Measurements from ENCODE around the gene FANCC.
A peak's percentile ranks its signal among the peaks of the same experiment; 100 is the strongest.

Gene FANCC

DNA sequence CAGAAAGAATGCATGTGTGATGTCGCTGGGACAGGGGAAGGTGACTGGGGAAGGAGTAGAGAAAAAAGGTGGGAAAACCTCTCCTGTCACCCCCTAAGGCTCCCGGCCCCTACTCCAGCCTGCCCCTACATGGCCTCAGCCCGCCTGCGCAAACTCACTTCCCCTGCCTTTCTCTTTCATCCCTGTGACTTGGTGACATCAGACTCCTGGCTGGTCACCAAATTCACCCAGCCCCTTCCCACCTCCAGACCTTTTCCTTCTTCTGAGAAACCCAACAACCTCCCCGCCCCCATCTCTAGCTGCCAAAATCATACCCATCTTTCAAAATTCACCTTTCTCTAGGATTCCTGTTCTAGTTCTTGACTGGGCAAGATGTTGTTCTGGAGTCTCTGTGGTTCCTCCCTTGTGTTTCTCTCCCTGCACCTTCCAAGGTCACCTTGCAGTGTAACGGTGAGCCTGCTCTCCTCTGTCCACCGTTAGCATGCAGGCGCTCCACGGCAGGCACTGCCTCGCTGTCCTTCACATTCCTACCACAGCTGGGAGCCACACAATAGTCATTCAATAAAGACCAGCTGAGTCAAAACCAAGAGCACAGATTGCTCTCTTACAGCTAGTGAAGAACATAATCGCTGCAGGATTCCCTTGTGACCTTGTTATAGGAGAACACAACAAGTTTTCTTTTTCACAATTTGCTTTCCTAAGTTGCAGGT lies 134.5 kb downstream of the FANCC start:
- peak; percentile 20 for DNase-seq

DNA sequence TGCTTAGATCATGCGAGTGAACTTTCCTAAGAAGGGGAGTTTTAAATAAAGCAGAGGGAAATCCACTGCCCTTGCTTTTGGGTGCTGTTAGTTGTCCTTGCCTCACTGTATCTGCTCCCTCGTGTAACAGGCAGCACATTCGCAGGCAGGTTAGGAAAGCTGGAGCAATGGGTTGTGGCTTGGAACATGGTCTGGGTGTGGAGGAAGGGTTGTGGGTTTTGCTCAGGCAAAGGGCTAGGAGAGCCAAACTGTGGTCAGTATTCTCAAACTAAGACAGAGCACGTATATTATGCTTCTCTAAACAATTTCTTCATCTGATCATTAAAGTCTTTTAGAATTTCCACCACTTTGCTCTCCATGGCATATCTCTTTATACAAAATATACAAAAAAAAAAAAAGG lies 135.7 kb downstream of the FANCC start:
- DNase-seq: no peak

DNA sequence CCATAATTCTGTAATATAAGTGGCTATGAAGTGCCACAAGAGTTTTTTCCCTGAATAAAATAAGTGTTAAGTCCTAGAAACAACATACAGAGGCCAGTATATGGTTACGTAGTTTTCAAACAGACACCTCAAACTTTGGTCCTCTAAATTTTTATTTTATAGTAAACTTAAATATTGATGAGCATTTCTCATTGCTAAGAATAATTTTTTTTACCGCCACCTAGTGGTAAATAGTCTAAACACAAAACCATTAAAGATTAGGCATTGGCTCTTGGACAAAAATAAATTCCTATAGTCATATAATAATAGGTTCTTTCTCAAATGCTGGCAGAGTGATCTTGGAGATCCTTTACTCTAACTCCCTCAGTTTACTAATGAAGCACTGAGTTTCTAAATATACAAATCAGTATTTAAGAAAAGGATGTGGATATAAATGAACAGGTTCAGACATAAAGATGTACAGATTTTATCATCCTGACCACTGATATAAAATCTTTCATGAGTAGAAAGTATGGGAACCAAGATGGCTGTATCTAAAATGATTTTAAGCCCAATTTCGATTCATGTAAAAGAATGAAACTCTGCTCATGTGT lies 136.2 kb downstream of the FANCC start:
- DNase-seq: peak; percentile 15

DNA sequence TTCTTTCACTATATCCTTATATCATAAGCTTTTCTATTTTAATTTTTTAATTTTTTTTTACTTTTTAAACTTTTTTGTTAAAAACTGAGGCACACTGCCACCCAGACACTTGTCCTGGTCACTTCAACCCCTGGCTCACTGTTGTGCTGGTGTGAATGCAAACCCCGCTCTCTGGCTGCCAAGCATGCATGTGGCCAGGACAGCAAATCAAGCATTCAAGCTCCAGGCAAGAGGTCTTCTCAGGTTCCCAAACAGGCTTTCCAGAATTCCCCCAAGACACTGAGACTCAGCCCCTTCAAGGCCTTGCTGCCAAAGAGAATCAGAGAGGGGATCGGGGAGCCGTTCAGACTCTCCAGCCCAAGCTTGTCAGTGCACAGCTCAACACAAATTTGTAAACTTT lies 139.9 kb downstream of the FANCC start:
- no peak for DNase-seq

DNA sequence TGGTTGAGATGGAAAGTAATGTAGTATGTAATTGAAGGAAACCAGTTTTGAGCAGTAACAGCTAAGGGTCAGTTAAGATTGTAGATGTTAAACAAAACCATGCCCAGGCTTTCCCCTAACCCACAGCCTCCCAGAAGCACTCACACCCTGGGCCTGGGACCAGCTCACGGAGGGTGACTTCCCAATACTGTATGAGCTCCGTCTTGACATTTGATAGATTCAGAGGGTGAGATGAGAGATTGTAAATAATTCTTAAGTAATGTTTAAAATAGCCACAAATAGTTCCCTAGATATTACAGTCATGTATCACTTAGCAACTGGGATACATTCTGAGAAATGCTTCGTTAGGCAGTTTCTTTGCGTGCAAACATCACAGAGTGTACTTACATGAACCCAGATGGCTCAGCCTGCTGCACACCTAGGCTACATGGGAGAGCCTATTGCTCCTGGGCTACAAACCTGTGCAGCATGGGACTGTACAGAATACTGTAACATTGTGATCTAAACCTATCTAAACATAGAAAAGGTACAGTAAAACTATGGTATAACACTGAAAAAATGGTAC lies 140.7 kb downstream of the FANCC start:
- DNase-seq: no peak

DNA sequence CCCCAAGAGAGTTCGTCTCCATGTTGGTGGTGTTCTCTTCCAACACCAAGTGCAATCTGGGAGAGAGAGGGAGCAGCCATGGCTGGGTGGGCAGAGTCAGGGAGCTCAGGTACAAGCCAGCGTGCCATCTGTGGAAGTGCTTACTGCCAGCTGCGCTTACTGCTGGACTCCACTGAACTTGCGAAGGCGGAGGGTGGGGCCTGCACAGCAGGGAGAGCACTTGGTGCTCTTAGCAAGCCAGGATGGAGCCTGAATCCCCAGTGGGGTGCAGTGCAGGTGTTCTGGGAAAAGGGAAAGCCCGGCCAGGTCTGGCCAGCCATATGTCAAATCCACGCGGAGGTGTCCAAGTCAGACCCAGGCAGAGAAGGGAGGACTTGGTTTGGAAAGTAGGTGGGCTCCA lies 142.0 kb downstream of the FANCC start:
- DNase-seq: no peak

DNA sequence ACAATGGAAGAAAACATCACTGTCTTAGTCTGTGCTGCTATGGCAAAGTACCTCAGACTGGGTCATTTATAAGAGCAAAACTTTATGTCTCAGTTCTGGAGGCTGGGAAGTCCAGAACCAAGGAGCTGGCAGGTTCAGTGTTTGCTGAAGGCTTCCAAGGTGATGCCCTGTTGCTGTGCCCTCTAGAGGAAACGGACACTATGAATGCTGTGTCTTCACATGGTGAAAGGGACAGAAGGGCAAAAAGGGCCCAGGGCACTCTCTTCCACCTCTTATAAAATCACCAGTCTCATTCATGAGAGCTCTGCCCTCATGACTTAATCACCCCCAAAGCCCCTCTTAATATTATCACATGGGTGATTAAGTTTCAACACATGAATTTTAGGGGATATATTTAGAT lies 143.5 kb downstream of the FANCC start:
- DNase-seq: no peak

DNA sequence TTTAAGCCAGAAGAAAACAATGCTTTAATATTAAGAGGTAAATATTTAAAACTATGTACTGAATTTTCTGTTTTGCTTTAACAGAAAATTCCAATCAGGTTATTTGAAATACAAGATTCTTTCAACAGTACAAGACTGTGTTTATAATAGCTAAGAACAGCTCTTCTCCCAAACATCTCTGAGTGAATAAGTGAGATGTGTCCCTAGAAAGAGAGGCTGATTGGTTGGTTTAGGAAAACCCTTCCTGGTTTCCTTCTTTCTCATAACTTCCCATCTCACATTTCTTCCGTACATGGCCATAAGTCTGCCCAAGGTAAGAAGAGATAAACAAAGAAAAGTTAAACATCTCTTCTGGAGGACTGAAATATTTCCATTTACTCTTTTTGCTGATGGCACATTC lies 145.9 kb downstream of the FANCC start:
- peak; percentile 10 for DNase-seq

DNA sequence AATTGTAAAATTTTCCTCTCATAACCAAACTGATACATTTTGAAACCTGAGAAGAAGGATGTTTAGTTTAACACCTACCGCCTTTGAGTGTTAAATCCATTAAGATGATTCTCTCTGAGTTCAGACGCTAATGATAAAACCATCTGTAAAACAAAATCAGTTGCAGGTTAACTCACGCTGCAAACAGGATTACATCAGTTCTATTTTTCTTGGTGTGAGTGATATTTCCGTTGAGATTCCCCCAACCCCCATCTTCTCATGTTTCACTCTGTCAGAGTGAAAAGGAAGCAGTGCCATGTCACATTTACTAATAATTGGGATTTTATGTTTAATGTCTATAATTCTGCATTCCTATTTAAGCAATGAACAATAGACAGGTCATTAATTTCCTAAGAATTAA lies 146.5 kb downstream of the FANCC start:
- peak; percentile 66 for DNase-seq

DNA sequence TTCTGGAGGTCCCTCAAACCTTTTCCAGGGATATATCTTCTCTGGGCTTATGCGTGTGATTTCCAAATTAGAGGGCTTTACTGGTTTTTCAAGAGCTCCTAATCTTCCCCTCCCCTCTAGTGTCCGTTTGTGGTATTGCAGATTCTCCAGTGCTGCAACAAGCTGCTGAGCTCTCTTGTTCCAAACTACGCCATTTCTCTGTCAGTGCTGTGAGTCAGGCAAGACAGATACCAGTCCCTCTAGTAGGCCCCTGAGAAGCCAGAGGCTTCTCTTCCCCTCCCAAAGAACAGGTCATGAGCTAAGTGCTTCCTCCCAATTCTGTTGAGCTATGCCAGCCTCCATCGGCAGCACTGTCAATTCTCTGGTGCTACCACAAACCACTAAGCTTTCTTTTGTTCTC lies 149.5 kb downstream of the FANCC start:
- DNase-seq: peak; percentile 90

DNA sequence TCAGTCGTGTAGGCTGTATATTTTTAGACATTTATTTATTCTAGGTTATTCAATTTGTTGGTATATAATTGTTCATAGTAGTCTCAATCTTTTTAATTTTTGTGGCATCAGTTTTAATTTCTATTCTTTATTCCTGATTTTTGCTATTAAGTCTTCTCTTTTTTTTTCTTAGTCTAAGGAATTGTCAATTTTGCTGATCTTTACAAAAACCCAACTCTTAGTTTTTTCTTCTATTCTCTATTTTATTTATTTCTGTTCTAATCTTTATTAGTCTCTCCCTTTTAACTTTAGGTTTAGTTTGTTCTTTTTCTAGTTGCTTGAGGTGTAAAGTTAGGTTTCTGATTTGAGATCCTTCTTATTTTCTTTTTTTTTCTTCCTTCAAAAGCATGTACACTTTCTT lies 152.5 kb downstream of the FANCC start:
- DNase-seq: no peak

DNA sequence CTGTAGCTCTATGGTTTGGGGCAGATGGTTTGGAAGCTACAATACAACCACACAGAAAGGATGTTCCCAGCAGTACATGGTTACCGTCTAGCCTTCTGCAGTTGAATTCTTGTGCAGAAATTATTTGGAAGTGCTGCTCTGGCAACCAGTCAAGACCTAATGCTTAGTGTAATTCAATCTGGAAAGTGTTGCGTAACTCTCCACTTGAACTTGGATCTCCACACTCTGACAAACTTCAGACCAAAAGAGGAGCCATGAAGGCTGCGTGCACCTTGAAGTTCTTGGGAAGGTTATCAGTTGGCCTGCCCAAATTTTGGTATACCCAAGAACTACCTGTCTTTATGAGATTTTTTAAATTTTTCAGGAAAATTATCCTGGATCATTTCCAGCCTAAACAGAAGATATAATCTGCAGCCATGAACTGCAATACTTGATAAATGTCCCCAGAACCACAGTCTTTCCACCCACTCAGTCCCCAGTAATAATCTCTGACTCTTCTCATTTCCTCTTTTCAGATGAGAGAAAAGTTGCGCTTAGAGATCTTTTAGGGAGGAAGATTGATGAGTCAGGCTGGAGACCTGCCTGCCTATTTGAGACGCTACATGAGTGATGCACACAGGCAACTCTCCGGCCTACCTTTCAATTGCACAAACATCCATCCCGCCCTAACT lies 159.9 kb downstream of the FANCC start:
- DNase-seq: peak; percentile 91

DNA sequence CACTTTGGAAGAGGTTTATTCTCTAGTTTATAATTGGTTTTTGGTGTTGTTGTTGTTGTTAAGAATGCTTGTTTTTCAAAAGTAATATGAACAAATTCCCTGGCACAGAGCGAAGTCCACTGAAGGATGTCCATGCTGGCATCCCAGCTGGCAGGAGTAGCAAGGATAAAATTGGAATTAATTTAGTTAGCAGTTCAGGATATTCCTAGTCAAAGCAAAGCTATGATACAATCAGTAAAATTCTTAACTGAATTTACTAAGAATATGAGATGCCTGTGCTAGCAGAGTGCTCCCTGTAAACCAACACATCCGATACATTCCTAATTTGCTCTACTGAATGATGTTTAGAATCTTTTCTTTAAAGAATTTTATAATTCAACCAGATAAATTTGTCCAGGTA lies 161.4 kb downstream of the FANCC start:
- DNase-seq: no peak

DNA sequence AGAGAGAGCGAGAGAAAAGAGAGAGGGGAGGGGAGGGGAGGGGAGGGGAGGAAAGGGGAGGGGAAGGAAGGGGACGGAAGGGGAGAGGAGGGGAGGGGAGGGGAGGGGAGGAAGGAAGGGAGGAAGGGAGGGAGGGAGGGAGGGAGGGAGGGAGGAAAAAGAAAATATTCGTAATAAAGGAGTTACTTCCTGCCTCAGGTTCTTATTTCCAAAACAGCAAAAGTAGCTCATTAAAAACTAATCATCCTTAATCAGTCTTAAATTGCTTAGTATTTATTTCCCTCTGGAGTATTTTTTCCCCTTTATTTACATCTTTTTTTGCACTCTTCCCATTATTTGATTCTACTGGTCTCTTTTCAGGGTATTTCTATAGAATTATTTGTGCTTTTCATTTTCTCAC lies 162.3 kb downstream of the FANCC start:
- DNase-seq: no peak

DNA sequence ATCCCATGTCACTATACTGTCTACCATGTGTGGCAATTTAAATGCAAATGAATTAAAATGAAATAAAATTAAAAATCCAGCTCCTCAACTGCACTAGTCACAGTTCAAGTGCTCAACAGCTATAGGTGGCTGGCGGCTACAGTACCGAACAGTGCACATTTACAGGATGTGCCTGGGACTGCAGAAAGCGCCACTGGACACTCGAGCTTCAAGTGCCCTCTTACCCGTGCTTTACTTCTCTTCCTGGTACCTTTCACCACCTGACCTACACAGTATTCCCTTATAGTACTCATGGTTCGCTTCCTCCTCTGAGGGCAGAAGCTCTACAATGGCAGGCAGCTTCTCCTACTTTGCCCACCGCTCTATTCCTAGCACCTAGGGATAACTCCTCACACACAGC lies 166.6 kb downstream of the FANCC start:
- no peak for DNase-seq

DNA sequence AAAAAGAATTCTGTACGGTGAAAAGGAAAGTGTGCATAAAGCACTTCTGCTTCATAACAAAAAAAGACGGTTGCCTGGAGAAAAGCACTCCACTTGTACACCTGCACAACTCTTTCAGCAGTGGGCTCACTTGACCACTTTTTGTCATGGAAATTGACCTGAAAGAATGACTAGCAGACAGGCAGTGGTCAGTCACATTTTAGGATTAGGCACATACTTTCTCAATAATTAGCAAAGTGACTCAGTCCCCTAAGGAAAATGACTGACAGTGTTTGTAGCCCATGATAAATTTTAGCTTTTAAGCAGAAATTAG lies 169.3 kb downstream of the FANCC start:
- no peak for DNase-seq

DNA sequence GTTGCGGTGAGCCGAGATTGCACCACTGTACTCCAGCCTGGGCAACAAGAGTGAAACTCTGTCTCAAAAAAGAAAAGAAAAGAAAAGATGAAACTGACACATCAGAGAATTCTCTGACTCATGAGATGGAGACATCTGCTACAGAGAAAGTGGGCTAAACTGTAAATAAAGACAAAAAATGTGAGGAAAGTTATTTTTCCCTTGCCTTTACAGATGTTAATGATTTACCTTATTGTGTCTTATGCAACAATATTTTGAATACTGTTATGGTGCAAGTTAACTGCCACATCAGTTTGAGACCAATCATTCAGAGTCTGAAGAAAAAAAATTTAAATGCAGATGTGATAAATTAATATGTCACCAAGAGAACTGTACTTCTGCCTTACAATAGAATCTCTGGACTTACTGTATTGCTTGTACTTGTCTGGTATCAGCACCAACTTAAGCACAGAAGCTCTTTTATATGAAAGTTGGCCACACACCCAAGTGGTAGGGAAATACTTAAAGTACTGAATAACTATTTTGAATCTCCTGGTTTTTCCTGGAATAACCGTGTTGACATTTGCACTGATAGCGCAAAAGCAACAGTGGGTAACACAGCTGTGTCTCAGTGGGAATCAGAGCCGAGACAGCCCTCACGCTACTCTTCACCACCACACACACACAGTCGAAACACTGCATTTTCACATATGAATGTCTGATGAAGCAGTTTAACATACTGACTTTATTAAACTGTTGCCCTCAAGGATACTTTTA lies 169.9 kb downstream of the FANCC start:
- peak; percentile 60 for DNase-seq

DNA sequence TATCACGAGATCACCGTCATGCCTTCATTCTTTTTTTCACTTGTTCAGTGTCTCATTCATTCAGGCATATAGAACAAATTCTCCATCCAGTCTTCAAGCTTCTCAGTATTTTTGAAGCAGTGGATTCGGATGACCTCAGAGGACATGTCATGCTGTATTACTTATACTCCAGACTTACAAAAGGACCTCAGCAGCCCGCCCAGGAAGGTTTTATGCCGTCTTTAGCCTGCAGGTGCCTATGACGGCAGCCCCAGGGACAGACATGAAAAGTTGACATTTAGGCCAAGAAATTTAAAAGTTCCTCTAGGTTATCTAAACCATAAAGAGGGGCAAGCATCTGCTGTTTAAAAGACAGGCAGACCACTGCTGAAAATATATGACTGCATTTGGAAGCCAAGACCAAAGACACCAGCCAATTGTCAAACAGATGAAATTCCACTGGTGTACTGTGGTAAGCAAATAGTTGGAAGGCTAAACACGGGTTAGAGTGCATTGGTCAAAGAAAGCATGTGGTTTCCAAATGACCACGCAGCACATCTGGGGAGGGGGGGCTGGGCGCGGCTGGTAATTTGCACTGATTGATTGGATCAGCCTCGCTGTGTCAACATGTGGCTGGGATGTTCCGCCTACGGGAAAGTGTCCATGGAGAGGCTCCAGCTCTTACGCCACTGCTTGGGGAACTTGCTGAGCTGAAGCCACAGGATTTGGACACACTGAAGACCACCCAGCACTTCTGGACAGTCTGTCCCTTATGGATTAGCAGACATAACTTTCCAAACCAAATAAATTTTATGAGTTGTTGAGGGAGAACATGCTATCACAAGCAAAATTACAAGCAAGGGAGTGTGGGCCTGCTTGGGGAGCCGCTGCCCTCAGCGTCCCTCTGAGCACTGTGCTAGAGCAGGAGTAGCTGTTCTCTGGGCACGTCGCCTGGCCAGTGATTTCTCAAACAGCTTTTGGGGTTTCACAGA lies 173.6 kb downstream of the FANCC start:
- DNase-seq: peak; percentile 81

DNA sequence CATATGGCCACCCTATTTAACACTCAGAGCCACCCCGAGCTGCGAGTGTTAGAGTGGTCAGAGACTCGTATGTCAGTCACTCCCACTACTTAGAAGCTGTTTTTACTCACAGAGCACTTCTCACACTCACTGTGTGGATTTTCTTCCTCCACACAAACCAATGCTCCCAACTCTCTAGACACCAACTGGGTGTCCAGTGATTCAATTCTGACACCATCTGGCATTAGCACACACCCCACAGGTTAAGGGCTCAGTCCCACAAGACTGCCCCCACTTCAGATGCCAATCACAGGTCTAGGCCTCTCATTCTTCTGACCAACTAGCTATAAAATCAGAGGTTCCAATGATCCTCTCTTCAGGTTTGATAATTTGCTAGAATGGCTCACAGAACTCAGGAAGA lies 174.8 kb downstream of the FANCC start:
- DNase-seq: no peak

DNA sequence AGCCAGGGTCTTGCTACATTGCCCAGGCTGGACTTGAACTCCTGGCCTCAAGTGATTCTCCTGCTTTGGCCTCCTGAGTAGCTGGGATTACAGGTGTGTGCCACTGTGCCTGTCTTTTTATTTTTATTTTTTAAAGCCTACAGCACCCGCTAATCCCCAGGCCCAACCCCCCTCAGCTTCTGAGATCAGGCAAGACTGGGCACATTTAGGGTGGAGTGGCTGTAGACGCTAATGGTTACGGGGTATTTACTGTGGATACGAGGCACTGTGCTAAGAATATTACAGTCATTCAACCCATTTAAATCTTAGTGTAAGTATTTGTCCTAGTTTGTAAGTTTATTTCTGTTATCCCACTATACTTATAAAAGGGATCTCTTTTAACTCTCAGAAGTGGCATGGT lies 175.2 kb downstream of the FANCC start:
- DNase-seq: no peak

DNA sequence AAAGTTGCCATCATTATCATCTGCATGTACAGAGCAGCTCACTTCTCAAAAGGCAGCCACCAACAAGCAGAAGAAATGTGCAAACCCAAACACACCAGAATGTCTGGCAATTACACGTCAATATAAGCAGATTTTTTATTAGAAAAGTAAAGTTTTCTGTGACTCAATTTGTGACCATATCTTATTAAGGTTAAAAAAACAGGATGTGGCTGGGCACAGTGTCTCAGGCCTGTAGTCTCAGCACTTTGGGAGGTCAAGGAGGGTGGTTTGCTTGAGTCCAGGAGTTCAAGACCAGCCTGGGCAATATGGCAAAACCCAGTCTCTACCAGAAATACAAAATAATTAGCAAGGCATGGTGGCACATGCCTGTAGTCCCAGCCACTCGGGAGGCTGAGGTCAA lies 176.7 kb downstream of the FANCC start:
- no peak for DNase-seq

DNA sequence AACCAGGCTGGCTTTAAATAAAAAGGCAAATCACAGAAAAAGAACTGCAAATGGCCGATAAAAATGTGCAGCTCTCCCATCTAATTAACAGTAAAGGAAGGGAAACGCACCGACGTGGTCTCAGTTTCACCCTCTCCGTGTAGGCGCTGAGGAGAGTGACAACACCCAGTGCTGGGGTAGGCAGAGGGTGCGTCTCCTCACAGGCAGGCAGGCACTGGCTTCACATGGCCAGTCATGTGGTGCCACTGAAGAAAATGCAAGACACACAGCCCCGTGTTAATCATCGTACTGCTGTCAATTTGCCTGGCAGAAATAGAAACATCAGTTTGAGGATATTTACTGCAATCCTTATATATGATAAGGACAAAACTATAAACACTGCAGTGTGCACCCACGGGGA lies 178.4 kb downstream of the FANCC start:
- DNase-seq: no peak

Data from fibroblast of skin of right quadriceps (primary cell).